Right renal pelvis (tissue), 4 donors: ENCODE results near the gene BTNL3. TPM values are rescaled to one million over a fixed set of nuclear protein-coding genes. Genes with fewer than 3 reads are reported as not detected.

Experiments
- DNase-seq, 4 donors: peaks; one replicate each; pipeline ENCODE4 v3.0.0-alpha.2; 2013; ENCODE audit warnings: low read depth in 4 of 4, low spot score in 3 of 4, missing footprints in 1 of 4
- polyA plus RNA-seq, 4 donors: library from polyadenylated mRNA; unstranded; fragments of 120-200 nt; gene quantifications; one replicate each; pipeline ENCODE4 v1.2.1, GENCODE V29; 2013; ENCODE audit not compliant: insufficient read length in 4 of 4

BTNL3 gene
- polyA plus RNA-seq, 4 donors, result 0.09 to 0.12 (median 0.10) TPM; not detected in 1

- DNase-seq, result no peak
Measured at GRCh38 chr5:181020688-181021087, 32.0 kb downstream of the BTNL3 start.

GRCh38 chr5:181024245-181025064, 35.8 kb downstream of the BTNL3 start:
- DNase-seq, result no peak

- no peak for DNase-seq
Measured at GRCh38 chr5:181027452-181028031, 38.9 kb downstream of the BTNL3 start.

- no peak for DNase-seq
Measured at GRCh38 chr5:181028032-181028819, 39.6 kb downstream of the BTNL3 start.

- no peak for DNase-seq
Measured at GRCh38 chr5:181031716-181032115, 43.1 kb downstream of the BTNL3 start.

GRCh38 chr5:181035991-181036815, 47.6 kb downstream of the BTNL3 start:
- no peak for DNase-seq

- no peak for DNase-seq
Measured at GRCh38 chr5:181036816-181037364, 48.2 kb downstream of the BTNL3 start.

GRCh38 chr5:181037365-181037861, 48.8 kb downstream of the BTNL3 start:
- no peak for DNase-seq

GRCh38 chr5:181039471-181039870, 50.8 kb downstream of the BTNL3 start:
- no peak for DNase-seq

GRCh38 chr5:181039931-181040630, 51.4 kb downstream of the BTNL3 start, which contains the start of gene BTNL9:
Gene BTNL9 (plus strand): TSS chr5:181040266. CDS start chr5:181045490, 5,224 bp downstream.
- peak in 1 of 4 donors; percentile 22 for DNase-seq

GRCh38 chr5:181040631-181040945, 51.9 kb downstream of the BTNL3 start:
- no peak for DNase-seq

- no peak for DNase-seq
Measured at GRCh38 chr5:181041043-181041442, 52.4 kb downstream of the BTNL3 start.

- DNase-seq, result no peak
Measured at GRCh38 chr5:181042036-181042713, 53.5 kb downstream of the BTNL3 start.

- no peak for DNase-seq
Measured at GRCh38 chr5:181042722-181043121, 54.1 kb downstream of the BTNL3 start.

- DNase-seq, result no peak
Measured at GRCh38 chr5:181043285-181044092, 54.8 kb downstream of the BTNL3 start.

- DNase-seq, result no peak
Measured at GRCh38 chr5:181044093-181044599, 55.5 kb downstream of the BTNL3 start.

GRCh38 chr5:181044662-181045305, 56.1 kb downstream of the BTNL3 start:
- no peak for DNase-seq
